Activated T-helper 17 cell treated with anti-CD3 and anti-CD28 coated beads, Interleukin-2, amount 50 U/mL, for 72 hours (primary cell): ENCODE data around the gene KIF25. TPM values are rescaled to one million over a fixed set of nuclear protein-coding genes. Genes with fewer than 3 reads are reported as not detected.

Experiments
- ATAC-seq: fragments of 150-1000 bp; cut with Tn5 transposase; replicated peaks from 2 replicates; pipeline ENCODE4 v1.10.0; 2021; ENCODE audit warnings: mild to moderate bottlenecking, moderate library complexity
- H3K27ac Mint-ChIP-seq: one replicate; pipeline ENCODE4 v1.8.0; 2022; ENCODE audit warnings: mixed read lengths
- H3K27me3 Mint-ChIP-seq: one replicate; pipeline ENCODE4 v1.8.0; 2022; ENCODE audit warnings: mixed read lengths
- H3K36me3 Mint-ChIP-seq: one replicate; pipeline ENCODE4 v1.8.0; 2022; ENCODE audit warnings: low read depth, mild to moderate bottlenecking, mixed read lengths
- H3K4me1 Mint-ChIP-seq: one replicate; pipeline ENCODE4 v1.8.0; 2022; ENCODE audit warnings: mixed read lengths
- H3K4me3 Mint-ChIP-seq: one replicate; pipeline ENCODE4 v1.8.0; 2022; ENCODE audit warnings: mild to moderate bottlenecking, mixed read lengths
- H3K9me3 Mint-ChIP-seq: one replicate; pipeline ENCODE4 v1.8.0; 2022; ENCODE audit warnings: mixed read lengths
- total RNA-seq, 2 donors: library from RNA; stranded (reverse); gene quantifications; one replicate each; pipeline ENCODE4 v1.2.3, GENCODE V29; 2022

The KIF25 gene
- total RNA-seq, 2 donors from 2014 or later: 1.8 TPM; not detected in 1

- no peaks in the 10 kb centered on the region for H3K27me3 Mint-ChIP-seq
- no peaks in the 10 kb centered on the region for H3K4me1 Mint-ChIP-seq
- H3K27ac Mint-ChIP-seq: no peak overlapping the region
- no peaks in the 10 kb centered on the region for H3K36me3 Mint-ChIP-seq
- no peaks in the 10 kb centered on the region for H3K9me3 Mint-ChIP-seq
- H3K4me3 Mint-ChIP-seq: no peak overlapping the region
- no peak for ATAC-seq
Observed at GRCh38 chr6:168047841-168048723, 50.6 kb downstream of the KIF25 start.

GRCh38 chr6:168048724-168049025 is 51.2 kb downstream of the KIF25 start:
- Mint-ChIP-seq H3K4me1 (no peaks in the 10 kb centered on the region), H3K9me3 (no peaks in the 10 kb centered on the region), H3K27me3 (no peaks in the 10 kb centered on the region), H3K27ac (no peak overlapping the region), H3K4me3 (no peak overlapping the region), H3K36me3 (no peaks in the 10 kb centered on the region)
- ATAC-seq: no peak

DNA sequence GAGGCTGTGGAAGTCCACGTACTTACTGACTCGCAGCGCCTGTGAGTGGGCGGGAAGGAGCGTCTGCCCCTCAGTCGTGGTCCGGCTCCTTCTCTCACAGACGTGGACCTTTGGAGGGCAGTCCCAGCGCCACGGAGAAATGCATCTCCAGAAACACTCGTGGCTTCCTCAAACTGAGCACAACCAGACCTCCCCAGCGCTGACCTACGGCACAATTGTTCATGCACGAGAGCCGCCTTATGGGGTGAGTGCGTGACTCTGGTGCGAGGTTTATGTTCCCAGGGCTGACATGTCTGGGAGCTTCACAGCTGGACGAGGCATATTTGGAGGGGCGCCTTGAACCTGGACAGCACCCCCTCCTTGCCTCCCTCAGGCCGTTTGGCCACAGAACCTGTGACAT is 51.8 kb downstream of the KIF25 start:
- Mint-ChIP-seq H3K36me3 (no peaks in the 10 kb centered on the region), H3K4me3 (no peak overlapping the region), H3K27me3 (no peaks in the 10 kb centered on the region), H3K4me1 (no peaks in the 10 kb centered on the region), H3K27ac (no peak overlapping the region), H3K9me3 (no peaks in the 10 kb centered on the region)
- ATAC-seq: no peak

GRCh38 chr6:168049706-168050224 is 52.3 kb downstream of the KIF25 start:
- H3K27ac Mint-ChIP-seq: no peak overlapping the region
- no peaks in the 10 kb centered on the region for H3K27me3 Mint-ChIP-seq
- no peaks in the 10 kb centered on the region for H3K36me3 Mint-ChIP-seq
- no peaks in the 10 kb centered on the region for H3K4me1 Mint-ChIP-seq
- H3K4me3 Mint-ChIP-seq: no peak overlapping the region
- no peaks in the 10 kb centered on the region for H3K9me3 Mint-ChIP-seq
- no peak for ATAC-seq

DNA sequence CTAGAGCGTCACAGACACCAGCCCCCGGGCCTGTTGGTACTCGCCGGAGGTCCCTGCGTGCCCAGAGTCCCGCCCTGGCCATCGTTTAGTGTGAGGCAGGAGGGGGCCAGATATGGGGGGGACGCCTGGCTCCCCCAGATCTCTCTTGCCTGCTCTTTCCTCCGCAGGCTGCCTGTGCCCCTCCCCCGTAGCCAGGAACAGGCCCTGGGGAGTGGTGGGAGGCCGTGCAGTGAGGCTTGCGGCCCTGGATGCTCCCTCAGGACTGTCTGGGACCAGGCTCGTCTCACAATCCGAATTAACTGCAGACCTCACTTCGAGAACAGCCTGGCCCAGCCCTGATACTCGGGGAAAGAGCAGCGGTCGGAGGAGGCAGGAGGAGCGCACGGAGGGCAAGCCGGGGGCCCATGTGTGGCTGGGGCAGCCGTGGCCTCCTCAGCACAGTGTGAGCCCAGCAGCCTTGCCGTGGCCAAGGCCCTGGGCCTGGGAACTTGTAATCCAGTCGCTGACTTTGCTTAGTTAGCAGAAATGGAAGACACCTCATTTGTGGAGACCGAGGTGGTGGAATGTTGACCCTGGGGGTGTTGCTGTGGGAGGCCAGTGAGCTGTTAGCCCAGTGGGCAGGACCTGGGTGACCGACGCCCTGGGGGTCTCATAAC is 52.9 kb downstream of the KIF25 start:
- H3K27ac Mint-ChIP-seq: no peak overlapping the region
- no peak overlapping the region for H3K4me3 Mint-ChIP-seq
- no peaks in the 10 kb centered on the region for H3K36me3 Mint-ChIP-seq
- no peak for ATAC-seq
- no peaks in the 10 kb centered on the region for H3K9me3 Mint-ChIP-seq
- no peaks in the 10 kb centered on the region for H3K4me1 Mint-ChIP-seq
- H3K27me3 Mint-ChIP-seq: no peaks in the 10 kb centered on the region

- H3K27ac Mint-ChIP-seq: no peak overlapping the region
- H3K9me3 Mint-ChIP-seq: no peaks in the 10 kb centered on the region
Observed at GRCh38 chr6:168050881-168051586, 53.6 kb downstream of the KIF25 start.

GRCh38 chr6:168051648-168052047 is 54.2 kb downstream of the KIF25 start:
- Mint-ChIP-seq H3K27ac (no peak overlapping the region), H3K36me3 (no peaks in the 10 kb centered on the region), H3K9me3 (no peaks in the 10 kb centered on the region), H3K4me1 (no peaks in the 10 kb centered on the region), H3K27me3 (no peaks in the 10 kb centered on the region), H3K4me3 (no peak overlapping the region)
- no peak for ATAC-seq

More at GRCh38 chr6:168050881-168051586, 53.6 kb downstream of the KIF25 start:
- no peak overlapping the region for H3K4me3 Mint-ChIP-seq
- ATAC-seq: no peak
- no peaks in the 10 kb centered on the region for H3K27me3 Mint-ChIP-seq
- H3K36me3 Mint-ChIP-seq: no peaks in the 10 kb centered on the region
- no peaks in the 10 kb centered on the region for H3K4me1 Mint-ChIP-seq

GRCh38 chr6:168052291-168052891 is 54.9 kb downstream of the KIF25 start:
- no peak overlapping the region for H3K4me3 Mint-ChIP-seq
- no peak for ATAC-seq
- H3K4me1 Mint-ChIP-seq: no peaks in the 10 kb centered on the region
- no peaks in the 10 kb centered on the region for H3K9me3 Mint-ChIP-seq
- no peak overlapping the region for H3K27ac Mint-ChIP-seq
- no peaks in the 10 kb centered on the region for H3K36me3 Mint-ChIP-seq
- no peaks in the 10 kb centered on the region for H3K27me3 Mint-ChIP-seq

- H3K4me3 Mint-ChIP-seq: no peak overlapping the region
- H3K36me3 Mint-ChIP-seq: no peaks in the 10 kb centered on the region
- H3K4me1 Mint-ChIP-seq: no peaks in the 10 kb centered on the region
- no peak for ATAC-seq
- H3K27me3 Mint-ChIP-seq: no peaks in the 10 kb centered on the region
- H3K27ac Mint-ChIP-seq: no peak overlapping the region
- no peaks in the 10 kb centered on the region for H3K9me3 Mint-ChIP-seq
Observed at GRCh38 chr6:168053086-168053956, 55.9 kb downstream of the KIF25 start.

GRCh38 chr6:168053957-168054471 is 56.5 kb downstream of the KIF25 start:
- Mint-ChIP-seq H3K27ac (no peak overlapping the region), H3K4me1 (no peaks in the 10 kb centered on the region), H3K9me3 (no peaks in the 10 kb centered on the region), H3K36me3 (no peaks in the 10 kb centered on the region), H3K27me3 (no peaks in the 10 kb centered on the region), H3K4me3 (no peak overlapping the region)
- ATAC-seq: no peak

DNA sequence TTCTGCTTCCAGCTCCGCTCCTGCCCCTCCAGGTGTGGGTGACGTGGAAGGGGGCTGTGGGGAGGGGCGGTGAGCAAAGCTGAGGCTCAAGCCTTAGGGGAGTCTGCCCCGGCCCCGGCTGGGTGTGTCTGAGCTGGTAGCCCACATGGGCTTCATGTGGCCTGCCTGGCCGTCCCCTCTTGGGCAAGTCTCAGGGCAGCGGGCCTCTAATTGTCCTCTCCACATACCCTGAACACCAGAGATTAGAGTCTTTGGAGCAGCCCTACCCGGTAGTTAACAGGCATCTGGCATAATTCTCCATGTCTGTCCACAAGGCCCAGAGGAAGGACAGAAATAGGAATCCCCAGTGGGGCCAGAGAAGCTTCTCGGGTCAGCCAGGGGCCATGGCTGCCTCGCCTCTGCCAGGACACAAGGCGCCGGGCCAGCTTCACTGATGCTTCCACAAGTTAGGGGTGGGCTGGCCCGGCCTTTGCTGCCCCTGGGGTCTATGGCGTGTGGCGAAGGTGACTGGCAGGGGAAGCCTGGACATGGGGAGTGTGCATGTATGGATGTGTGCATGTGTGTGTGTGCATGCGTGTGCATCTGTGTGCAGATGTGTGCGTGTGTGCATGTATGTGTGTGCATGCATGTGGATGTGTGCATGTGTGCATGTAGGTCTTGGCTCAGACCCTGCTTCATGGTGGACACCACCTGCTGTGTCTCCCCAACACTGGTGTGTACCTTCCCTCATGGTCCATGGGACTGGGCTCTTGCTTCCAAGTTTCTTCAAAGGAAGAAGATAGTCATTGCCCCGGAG is 57.5 kb downstream of the KIF25 start:
- no peaks in the 10 kb centered on the region for H3K4me1 Mint-ChIP-seq
- H3K36me3 Mint-ChIP-seq: no peaks in the 10 kb centered on the region
- no peaks in the 10 kb centered on the region for H3K9me3 Mint-ChIP-seq
- no peak for ATAC-seq
- H3K27me3 Mint-ChIP-seq: no peaks in the 10 kb centered on the region
- H3K4me3 Mint-ChIP-seq: no peak overlapping the region
- H3K27ac Mint-ChIP-seq: no peak overlapping the region

DNA sequence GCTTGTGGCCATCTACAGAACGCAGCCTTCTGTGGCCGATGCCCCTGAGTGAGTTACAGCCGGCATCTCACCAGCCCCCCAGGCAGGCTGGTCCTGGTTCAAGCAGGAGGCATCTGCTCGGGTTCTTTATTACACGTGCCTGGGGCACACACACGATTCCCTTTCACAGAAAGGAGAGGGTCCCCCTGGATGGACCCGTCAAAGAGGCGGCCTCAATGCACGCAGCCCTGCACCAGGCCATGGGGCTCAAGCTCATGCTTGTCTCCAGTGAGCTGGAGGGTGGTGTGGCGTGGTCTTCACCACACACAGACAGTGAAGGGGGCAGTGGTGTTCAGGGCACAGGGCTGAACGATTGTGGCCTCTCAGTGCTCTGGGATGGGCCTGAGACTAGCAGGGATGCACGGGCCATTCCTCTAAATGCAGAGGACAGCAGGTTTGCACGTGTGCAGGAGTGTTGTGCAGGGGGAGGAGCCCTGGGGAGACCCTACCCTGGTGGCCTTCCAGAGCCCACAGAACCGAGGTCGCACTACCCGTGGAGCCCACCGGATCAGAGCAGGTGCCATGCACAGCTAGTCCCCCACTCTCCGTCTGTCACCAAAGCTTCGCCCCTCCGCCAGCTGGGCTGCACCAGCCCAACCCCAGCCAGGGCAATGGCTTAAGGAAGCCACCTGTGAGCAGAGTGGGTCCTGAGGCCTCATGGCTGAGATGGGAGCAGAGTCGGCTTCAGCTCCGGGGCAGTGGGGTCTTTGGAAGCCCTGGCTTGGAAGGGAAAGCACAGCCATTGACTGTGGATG is 58.4 kb downstream of the KIF25 start:
- Mint-ChIP-seq H3K4me3 (no peak overlapping the region), H3K27ac (no peak overlapping the region), H3K9me3 (no peaks in the 10 kb centered on the region)

More for the DNA sequence above, 58.4 kb downstream of the KIF25 start:
- Mint-ChIP-seq H3K4me1 (no peaks in the 10 kb centered on the region), H3K27me3 (no peaks in the 10 kb centered on the region), H3K36me3 (no peaks in the 10 kb centered on the region)
- no peak for ATAC-seq
